Neutrophil (primary cell): ENCODE results near the gene TLR2.

Experiments
- H3K27ac ChIP-seq: fragments of 200-600 bp; sonication (generic); 2 replicates; pipeline ENCODE4 v1.5.1; 2016; ENCODE audit warnings: mild to moderate bottlenecking, moderate library complexity
- H3K27me3 ChIP-seq: fragments of 200-600 bp; sonication (generic); 2 replicates; pipeline ENCODE4 v1.6.0; 2016; ENCODE audit warnings: mild to moderate bottlenecking
- H3K36me3 ChIP-seq: fragments of 200-600 bp; sonication (generic); 2 replicates; pipeline ENCODE4 v1.5.1; 2017
- H3K4me1 ChIP-seq, 2 experiments: fragments of 200-600 bp in 1 of 2; sonication (generic) in 1 of 2; 1 replicate in 1 of 2; 2 replicates in 1 of 2; pipeline versions ENCODE4 v1.5.1 to v1.6.1; 2013 to 2016; ENCODE audit warnings: low read depth in 1 of 2, low read length in 1 of 2, mild to moderate bottlenecking in 1 of 2, moderate library complexity in 1 of 2; ENCODE audit not compliant: control insufficient read depth in 1 of 2, insufficient read depth in 1 of 2
- H3K4me3 ChIP-seq, 2 experiments: fragments of 200-600 bp in 1 of 2; sonication (generic) in 1 of 2; 1 replicate in 1 of 2; 2 replicates in 1 of 2; pipeline ENCODE4 v1.5.1; 2013 to 2016; ENCODE audit warnings: low read depth in 1 of 2, low read length in 1 of 2, mild to moderate bottlenecking in 1 of 2, moderate library complexity in 1 of 2
- H3K9me3 ChIP-seq: fragments of 200-600 bp; sonication (generic); 2 replicates; pipeline ENCODE4 v1.5.1; 2016
- CTCF ChIP-seq: fragments of 200-600 bp; sonication (generic); IDR thresholded peaks from 2 replicates; pipeline ENCODE4 v1.5.1; 2016; ENCODE audit warnings: antibody characterized with exemption

The TLR2 gene

GRCh38 chr4:153679486-153679885, 4.6 kb upstream of the TLR2 start:
- peaks cover 15 to 29% of the 10 kb centered on the region in 2 experiments for H3K4me1 ChIP-seq
- H3K36me3 ChIP-seq = no peaks in the 10 kb centered on the region
- H3K27ac ChIP-seq = peak overlapping the region; percentile 76
- no peak for TF ChIP-seq CTCF
- no peaks in the 10 kb centered on the region for H3K9me3 ChIP-seq
- no peaks in the 10 kb centered on the region for H3K27me3 ChIP-seq
- no peak overlapping the region for H3K4me3 ChIP-seq

- H3K4me3 ChIP-seq = peak overlapping the region; percentile 96 to 98
- H3K4me1 ChIP-seq = peaks cover 36 to 42% of the 10 kb centered on the region in 2 experiments
- TF ChIP-seq CTCF = no peak
- H3K27me3 ChIP-seq = no peaks in the 10 kb centered on the region
- peaks cover 18% of the 10 kb centered on the region for H3K36me3 ChIP-seq
- peak overlapping the region; percentile 98 for H3K27ac ChIP-seq
- peaks cover 6% of the 10 kb centered on the region for H3K9me3 ChIP-seq
Observed at GRCh38 chr4:153683763-153684181, 308 bp upstream of the TLR2 start.

- peaks cover 30 to 38% of the 10 kb centered on the region in 2 experiments for H3K4me1 ChIP-seq
- peaks cover 7% of the 10 kb centered on the region for H3K9me3 ChIP-seq
- H3K4me3 ChIP-seq = peak overlapping the region; percentile 96 to 98
- peak overlapping the region; percentile 98 for H3K27ac ChIP-seq
- TF ChIP-seq CTCF = no peak
- no peaks in the 10 kb centered on the region for H3K27me3 ChIP-seq
- peaks cover 30% of the 10 kb centered on the region for H3K36me3 ChIP-seq
Observed at GRCh38 chr4:153684971-153685371, 891 bp downstream of the TLR2 start.

- Histone ChIP-seq H3K27me3 (no peaks in the 10 kb centered on the region), H3K9me3 (no peaks in the 10 kb centered on the region), H3K4me1 (peaks cover 15 to 28% of the 10 kb centered on the region in 2 experiments), H3K4me3 (no peak overlapping the region), H3K27ac (no peak overlapping the region), H3K36me3 (peaks cover 85% of the 10 kb centered on the region)
- no peak for TF ChIP-seq CTCF
Observed at GRCh38 chr4:153704522-153704921, 20.4 kb downstream of the TLR2 start.

DNA sequence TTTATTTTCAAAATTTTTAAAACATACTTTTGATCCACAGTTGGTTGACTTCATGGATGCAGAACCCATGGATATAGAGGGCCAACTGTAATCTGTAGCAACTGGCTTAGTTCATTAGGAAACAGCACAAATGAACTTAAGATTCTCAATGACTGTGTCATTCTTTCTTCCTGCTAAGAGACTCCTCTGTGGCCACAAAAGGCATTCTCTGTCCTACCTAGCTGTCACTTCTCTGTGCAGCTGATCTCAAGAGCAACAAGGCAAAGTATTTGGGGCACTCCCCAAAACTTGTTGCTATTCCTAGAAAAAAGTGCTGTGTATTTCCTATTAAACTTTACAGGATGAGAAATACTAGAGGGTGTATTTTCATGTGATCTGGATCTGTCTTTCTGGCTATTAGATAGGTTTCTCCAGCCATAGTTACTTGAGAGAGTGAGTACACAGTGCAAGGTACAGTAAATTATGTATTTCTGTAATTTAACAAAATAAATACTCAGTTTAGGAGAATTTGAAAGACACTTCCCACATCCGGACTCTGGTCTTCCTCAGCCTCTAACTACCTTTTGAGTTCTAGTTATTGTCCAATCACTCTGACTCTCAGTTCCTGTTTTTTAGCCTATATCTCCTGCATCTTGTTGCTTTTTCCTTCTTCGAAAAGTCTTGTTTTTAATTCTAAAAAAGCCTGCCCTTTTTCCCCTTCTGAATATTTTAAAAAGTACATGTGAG, 21.8 kb downstream of the TLR2 start:
- H3K36me3 ChIP-seq = peaks cover 78% of the 10 kb centered on the region
- TF ChIP-seq CTCF = no peak
- peaks cover 15 to 28% of the 10 kb centered on the region in 2 experiments for H3K4me1 ChIP-seq
- no peaks in the 10 kb centered on the region for H3K9me3 ChIP-seq
- H3K4me3 ChIP-seq = peak overlapping the region in 1 of 2 experiments; percentile 25
- no peaks in the 10 kb centered on the region for H3K27me3 ChIP-seq
- peak overlapping the region; percentile 68 for H3K27ac ChIP-seq
